VCaP (cell line): ENCODE data around the gene FAM53B.
A peak's percentile ranks its signal among the peaks of the same experiment; 100 is the strongest.

ENCODE experiments used
- H3K27ac ChIP-seq: fragments of 450-650 bp; 2 replicates; pipeline ENCODE4 v1.5.1; 2017
- TF ChIP-seq, protein P1 (sequence below): fragments of 450-650 bp; conservative IDR thresholded peaks from 2 replicates; pipeline ENCODE4 v1.5.1; 2017; ENCODE audit warnings: mild to moderate bottlenecking, moderate library complexity

Gene FAM53B

DNA sequence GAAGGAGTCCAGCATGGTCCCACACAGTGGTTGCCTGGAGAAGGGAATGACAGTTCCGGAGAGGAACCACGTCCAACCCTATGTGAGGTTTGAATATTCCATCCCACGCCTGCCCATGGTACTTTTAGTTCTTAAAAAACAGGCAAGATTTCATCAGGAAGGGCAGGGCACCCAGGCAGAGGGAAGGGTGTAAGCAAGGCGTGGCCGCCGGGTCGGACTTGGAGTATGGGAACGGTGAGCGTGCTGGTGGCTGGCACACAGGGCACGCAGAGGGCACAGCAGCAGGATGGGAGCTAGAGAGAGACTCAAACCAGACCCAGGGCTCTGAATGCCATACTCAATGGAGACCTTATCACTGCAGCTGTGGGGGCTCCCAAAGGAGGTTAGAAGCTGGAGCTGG lies 34.3 kb downstream of the FAM53B start:
- TF ChIP-seq, protein P1, sequence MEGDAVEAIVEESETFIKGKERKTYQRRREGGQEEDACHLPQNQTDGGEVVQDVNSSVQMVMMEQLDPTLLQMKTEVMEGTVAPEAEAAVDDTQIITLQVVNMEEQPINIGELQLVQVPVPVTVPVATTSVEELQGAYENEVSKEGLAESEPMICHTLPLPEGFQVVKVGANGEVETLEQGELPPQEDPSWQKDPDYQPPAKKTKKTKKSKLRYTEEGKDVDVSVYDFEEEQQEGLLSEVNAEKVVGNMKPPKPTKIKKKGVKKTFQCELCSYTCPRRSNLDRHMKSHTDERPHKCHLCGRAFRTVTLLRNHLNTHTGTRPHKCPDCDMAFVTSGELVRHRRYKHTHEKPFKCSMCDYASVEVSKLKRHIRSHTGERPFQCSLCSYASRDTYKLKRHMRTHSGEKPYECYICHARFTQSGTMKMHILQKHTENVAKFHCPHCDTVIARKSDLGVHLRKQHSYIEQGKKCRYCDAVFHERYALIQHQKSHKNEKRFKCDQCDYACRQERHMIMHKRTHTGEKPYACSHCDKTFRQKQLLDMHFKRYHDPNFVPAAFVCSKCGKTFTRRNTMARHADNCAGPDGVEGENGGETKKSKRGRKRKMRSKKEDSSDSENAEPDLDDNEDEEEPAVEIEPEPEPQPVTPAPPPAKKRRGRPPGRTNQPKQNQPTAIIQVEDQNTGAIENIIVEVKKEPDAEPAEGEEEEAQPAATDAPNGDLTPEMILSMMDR: no peak
- H3K27ac ChIP-seq: no peak overlapping the region

DNA sequence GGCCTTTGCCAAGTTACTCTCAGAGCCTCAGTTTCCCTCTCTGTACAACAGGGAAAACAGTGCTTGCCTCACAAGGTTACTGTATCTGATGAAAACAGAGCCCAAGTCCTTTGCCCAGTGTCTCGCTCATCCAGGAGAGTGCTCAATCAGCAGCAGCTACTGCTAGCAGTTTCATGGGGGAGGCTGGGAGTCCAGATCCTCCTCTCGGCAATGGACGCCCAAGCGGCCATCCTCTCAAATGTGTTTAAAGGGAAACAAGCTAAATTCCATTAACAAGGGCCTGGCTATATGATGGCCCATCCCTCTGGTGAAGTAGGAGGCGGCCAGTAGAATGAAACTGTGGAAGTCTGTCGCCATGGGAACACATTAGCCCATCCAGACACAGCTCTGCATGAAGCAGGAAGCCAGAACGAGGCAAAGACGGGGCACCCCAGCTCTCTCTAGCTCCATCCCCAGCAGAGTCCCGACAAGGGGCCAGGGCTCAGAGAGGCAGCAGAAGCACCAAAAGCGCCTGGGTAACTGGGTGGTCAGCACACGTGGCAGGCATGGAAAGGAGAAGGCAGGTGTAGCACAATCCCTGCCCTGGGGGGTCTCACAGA lies 35.2 kb downstream of the FAM53B start:
- H3K27ac ChIP-seq: peak overlapping the region; percentile 72

DNA sequence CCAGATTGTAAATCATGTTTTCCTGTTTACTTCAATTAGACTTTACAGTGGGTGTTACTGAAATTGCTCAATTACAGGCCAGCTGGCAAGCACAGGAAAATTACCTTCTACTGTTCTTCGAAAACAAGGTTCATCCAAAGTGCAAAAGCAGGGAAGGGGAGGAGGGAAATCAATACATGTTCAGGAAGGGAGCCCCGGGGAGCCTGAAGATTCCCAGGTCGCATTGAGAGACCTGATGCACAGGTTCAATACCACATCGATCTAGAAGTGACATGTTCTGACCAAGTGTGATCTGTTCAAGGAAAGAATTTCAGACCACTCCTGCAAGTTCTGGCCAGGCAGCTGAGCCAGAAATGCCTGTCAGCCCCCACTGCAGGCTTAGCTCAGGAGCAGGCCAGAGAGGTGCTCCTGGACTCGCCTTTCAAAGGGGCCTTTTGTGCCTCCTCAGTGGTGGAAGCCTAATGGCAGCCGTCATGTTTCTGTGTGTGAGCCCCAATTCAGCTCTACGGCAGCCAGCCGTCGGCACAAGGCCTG lies 35.9 kb downstream of the FAM53B start:
- TF ChIP-seq, protein P1: no peak
- peak overlapping the region; percentile 72 for H3K27ac ChIP-seq

More for the DNA sequence above, 35.2 kb downstream of the FAM53B start:
- TF ChIP-seq, protein P1: no peak

DNA sequence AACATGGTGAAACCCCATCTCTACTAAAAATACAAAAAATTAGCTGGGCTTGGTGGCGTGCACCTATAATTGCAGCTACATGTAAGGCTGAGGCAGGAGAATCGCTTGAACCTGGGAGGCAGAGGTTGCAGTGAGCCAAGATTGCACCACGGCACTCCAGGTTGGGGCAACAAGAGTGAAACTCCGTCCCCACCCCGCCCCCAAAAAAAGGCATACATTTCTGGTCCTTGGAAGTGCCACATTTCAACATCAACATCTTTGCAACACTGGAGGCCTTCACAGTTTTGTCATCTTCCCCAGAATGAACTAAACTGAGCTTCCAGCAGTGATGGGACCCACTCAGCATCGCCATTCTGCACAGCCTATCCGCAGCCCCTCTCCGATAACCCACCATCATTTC lies 36.6 kb downstream of the FAM53B start:
- H3K27ac ChIP-seq: peak overlapping the region; percentile 72
- TF ChIP-seq, protein P1: no peak

DNA sequence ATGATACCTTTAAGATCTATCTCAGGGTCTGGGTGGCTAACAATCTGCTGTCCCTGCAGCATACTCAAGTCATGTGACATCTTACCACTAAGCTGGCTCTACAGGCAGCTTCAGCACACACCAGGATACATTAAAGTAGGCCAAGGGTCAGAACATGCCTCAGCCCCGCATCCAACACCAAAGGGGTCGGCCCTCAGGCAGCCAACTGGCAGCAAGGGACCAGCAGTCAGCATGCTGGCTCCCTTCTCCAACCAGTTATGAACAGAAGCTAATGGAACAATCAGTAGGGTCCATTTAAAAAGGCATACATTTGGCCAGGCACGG lies 37.1 kb downstream of the FAM53B start:
- TF ChIP-seq, protein P1: no peak

DNA sequence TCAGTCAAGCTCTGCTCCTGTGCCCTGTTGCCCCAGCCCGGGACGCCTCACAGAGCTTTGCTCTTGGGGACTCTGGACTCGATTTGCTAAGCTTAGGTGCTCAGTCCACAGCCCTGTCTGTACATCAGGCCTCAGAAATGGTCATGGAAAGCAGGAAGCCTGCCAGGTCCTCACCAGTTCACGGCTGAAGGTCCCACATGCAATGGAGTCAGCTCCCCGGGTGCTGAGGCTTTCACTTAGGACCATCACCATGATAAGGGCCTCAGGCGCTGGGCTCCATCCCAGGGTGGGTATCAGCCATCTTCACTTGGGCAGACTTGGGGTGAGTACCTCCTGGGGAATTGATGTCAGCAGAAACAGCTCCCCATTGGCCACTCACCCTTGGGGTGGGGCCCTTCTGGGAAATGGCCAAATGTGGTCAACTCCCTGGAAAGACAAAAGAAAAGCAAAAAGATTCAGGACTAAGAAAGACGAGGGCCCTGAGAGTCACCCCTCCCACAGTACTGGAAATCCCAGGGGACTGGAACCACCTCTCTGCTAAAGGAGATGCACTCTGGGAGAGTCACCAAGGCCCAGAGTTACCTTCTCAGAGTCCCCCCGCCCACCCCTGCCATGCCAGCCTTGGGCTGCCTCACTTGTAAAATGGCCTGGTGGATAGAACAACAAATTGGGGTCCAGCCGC lies 37.6 kb downstream of the FAM53B start:
- TF ChIP-seq, protein P1: no peak
- H3K27ac ChIP-seq: peak overlapping the region; percentile 72

More for the DNA sequence above, 37.1 kb downstream of the FAM53B start:
- peak overlapping the region; percentile 72 for H3K27ac ChIP-seq

DNA sequence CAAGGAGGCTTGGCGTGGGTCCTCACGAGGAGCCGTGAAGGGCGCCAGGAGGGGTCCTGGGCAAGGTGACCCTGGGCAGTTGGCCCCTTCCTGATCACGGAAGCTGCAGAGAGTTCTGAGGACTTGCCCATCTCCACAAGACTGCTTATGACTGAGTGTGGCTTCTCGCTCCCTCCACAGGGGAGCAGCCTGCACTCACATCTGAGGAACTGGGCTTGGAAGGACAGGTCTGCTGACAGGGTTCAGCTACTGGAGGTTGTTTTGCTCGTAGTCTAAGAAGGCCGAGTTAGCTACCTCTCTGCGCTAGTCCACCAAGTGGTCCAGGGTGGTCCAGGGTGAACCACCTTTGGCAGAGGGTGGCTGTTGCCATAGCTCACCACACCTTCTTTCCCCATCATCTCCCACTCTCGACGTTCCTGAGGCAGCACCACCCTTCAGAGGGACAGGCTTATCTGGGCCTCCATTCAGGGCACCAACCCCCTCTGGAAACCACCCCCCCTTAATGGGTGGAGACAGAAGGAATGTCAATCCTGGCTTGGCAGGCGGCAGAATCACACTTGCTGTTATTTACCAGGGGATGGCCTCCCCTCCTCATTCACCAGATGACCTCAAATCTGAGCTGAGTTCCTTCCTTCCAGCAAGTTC lies 38.2 kb downstream of the FAM53B start:
- no peak overlapping the region; the same call in 1 of the 2 replicates for H3K27ac ChIP-seq

More for the DNA sequence above, 38.2 kb downstream of the FAM53B start:
- TF ChIP-seq, protein P1: no peak
